IPS-18a (cell line): ENCODE results near the gene MYO5A.

Experiments used
- H3K27ac ChIP-seq: one replicate; pipeline ENCODE4 v1.5.1; 2013; ENCODE audit warnings: low read length
- H3K27me3 ChIP-seq: one replicate; pipeline ENCODE4 v1.6.1; 2013; ENCODE audit warnings: mild to moderate bottlenecking, low read length; ENCODE audit not compliant: control insufficient read depth, insufficient read depth
- H3K36me3 ChIP-seq: one replicate; pipeline ENCODE4 v1.6.1; 2013; ENCODE audit warnings: low read depth, low read length; ENCODE audit not compliant: control insufficient read depth
- H3K4me1 ChIP-seq: one replicate; pipeline ENCODE4 v1.6.1; 2013; ENCODE audit warnings: low read depth, low read length; ENCODE audit not compliant: control insufficient read depth
- H3K4me3 ChIP-seq: one replicate; pipeline ENCODE4 v1.5.1; 2013; ENCODE audit warnings: low read length
- H3K9ac ChIP-seq: one replicate; pipeline ENCODE4 v1.6.1; 2013; ENCODE audit warnings: mild to moderate bottlenecking, low read length, moderate library complexity
- H3K9me3 ChIP-seq: one replicate; pipeline ENCODE4 v1.6.1; 2013; ENCODE audit warnings: low read depth, low read length; ENCODE audit not compliant: control insufficient read depth

MYO5A gene

DNA sequence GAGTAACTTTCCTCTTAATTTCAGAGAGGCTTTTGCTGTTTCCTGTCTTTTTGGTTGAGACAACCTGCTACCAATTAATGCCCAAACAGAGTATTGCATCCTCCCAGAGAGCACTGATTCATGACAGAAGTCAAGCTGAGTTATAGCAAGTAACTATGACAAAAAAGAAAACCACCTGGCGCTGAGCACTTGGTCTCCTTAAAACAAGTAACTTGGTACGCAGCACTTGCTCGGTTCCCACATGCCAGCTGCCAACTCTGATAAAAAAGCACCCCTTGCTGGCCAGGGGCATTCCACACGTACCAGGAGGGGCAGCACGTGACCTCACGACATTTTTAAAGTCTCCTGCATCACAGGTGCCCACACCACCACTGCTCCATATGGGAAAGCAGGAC, 219.5 kb downstream of the MYO5A start:
- H3K9ac ChIP-seq, result no peak overlapping the region
- H3K9me3 ChIP-seq, result no peaks in the 10 kb centered on the region
- H3K27ac ChIP-seq, result no peak overlapping the region
- H3K36me3 ChIP-seq, result no peaks in the 10 kb centered on the region
- H3K27me3 ChIP-seq, result no peaks in the 10 kb centered on the region
- H3K4me3 ChIP-seq, result no peak overlapping the region
- H3K4me1 ChIP-seq, result no peaks in the 10 kb centered on the region

DNA sequence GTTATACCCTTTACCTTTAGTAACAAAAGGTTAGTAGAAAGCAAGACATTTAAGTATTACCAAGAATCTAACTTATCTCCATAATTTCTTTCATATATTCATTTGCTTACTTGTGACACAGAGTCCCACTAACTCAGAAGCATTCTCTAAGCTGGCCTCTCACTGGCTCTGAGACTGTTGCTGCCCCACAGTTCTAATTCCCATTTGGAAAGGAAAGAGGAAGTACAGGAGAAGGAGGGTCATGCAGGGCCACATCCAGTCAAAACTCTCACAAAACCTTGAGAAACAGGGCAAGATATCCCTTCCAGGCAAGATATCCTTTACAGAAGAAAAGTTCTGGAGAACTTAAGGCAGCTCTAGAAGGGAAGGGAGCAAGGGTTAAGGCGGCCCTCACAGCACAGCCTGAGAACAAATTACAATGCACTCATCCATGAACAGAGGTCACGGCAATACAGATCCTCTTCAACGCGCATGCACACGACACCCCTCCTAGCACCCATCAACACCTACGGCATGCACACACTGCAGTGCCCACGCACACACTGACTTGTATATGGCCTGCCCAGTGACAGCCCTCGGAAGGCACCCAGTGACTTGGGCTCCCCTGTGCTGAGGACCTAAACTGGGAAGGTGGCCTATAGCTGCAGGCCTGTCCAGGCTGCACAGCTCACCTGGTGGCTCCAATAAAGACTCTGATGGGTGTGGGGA, 220.1 kb downstream of the MYO5A start:
- Histone ChIP-seq H3K9me3 (no peaks in the 10 kb centered on the region), H3K27ac (no peak overlapping the region), H3K4me3 (no peak overlapping the region), H3K9ac (no peak overlapping the region), H3K27me3 (no peaks in the 10 kb centered on the region), H3K4me1 (no peaks in the 10 kb centered on the region), H3K36me3 (no peaks in the 10 kb centered on the region)

- Histone ChIP-seq H3K27me3 (no peaks in the 10 kb centered on the region), H3K36me3 (no peaks in the 10 kb centered on the region), H3K9me3 (no peaks in the 10 kb centered on the region), H3K9ac (no peak overlapping the region), H3K4me1 (no peaks in the 10 kb centered on the region), H3K27ac (no peak overlapping the region), H3K4me3 (no peak overlapping the region)
Measured at GRCh38 chr15:52307847-52308246, 220.8 kb downstream of the MYO5A start.

- no peaks in the 10 kb centered on the region for H3K4me1 ChIP-seq
- no peak overlapping the region for H3K9ac ChIP-seq
- no peaks in the 10 kb centered on the region for H3K9me3 ChIP-seq
- no peak overlapping the region for H3K27ac ChIP-seq
- no peaks in the 10 kb centered on the region for H3K27me3 ChIP-seq
- no peaks in the 10 kb centered on the region for H3K36me3 ChIP-seq
- H3K4me3 ChIP-seq, result no peak overlapping the region
Measured at GRCh38 chr15:52306270-52306669, 222.4 kb downstream of the MYO5A start.

DNA sequence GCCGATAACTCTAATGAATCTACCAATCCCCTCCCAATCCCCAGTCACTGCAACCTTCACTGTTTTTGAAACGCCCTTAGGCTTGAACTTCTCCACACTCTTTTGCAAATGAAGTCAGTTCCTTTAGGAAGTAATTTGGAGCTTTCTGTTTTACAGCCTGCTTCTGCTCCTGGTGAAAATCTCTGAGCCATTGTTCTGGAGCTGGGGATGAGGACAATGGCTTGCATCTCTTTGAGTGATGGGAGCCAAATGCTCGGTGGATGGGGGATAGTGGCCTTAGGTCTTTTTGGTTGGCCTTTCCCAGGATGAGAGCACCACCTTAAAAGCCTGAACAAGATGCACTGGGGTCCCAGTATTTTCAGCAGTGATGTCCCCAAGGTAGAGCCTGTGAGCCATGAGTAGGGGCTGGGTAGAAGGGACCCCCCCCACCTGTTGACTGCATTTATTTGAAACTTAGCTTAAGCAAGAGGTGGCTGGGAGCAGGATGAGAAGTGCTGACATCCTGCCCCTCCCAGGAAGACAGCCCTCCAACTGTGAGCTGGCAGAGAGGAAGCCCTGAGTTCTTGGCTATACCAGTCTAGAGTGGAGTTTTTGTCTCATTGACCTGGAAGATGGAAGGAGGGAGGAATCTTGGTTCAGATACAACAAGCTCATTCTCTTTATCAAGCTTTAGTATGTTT, 225.4 kb downstream of the MYO5A start:
- no peaks in the 10 kb centered on the region for H3K9me3 ChIP-seq
- H3K36me3 ChIP-seq, result no peaks in the 10 kb centered on the region
- no peaks in the 10 kb centered on the region for H3K4me1 ChIP-seq
- H3K27me3 ChIP-seq, result no peaks in the 10 kb centered on the region
- H3K4me3 ChIP-seq, result no peak overlapping the region
- H3K27ac ChIP-seq, result no peak overlapping the region
- no peak overlapping the region for H3K9ac ChIP-seq

- Histone ChIP-seq H3K9ac (no peak overlapping the region), H3K27me3 (no peaks in the 10 kb centered on the region)
Measured at GRCh38 chr15:52301265-52301847, 227.3 kb downstream of the MYO5A start.

GRCh38 chr15:52295421-52296001, 233.2 kb downstream of the MYO5A start, which contains the start of gene MYO5C:
Gene MYO5C, minus strand, starts transcription at chr15:52295804. Its CDS starts 168 bp downstream, at chr15:52295636.
- H3K9ac ChIP-seq, result peak within 1 kb of the TSS; percentile 61
- no peaks in the 10 kb centered on the region for H3K4me1 ChIP-seq
- no peaks in the 10 kb centered on the region for H3K9me3 ChIP-seq
- no peak within 1 kb of the TSS for H3K27ac ChIP-seq
- H3K4me3 ChIP-seq, result peak within 1 kb of the TSS; percentile 62
- peaks cover 8% of the 10 kb centered on the region for H3K36me3 ChIP-seq
- H3K27me3 ChIP-seq, result no peaks in the 10 kb centered on the region

More at GRCh38 chr15:52301265-52301847, 227.3 kb downstream of the MYO5A start:
- no peak overlapping the region for H3K27ac ChIP-seq
- H3K4me1 ChIP-seq, result no peaks in the 10 kb centered on the region
- H3K9me3 ChIP-seq, result no peaks in the 10 kb centered on the region
- H3K36me3 ChIP-seq, result no peaks in the 10 kb centered on the region
- no peak overlapping the region for H3K4me3 ChIP-seq

GRCh38 chr15:52294881-52295420, 233.7 kb downstream of the MYO5A start:
- H3K27me3 ChIP-seq, result no peaks in the 10 kb centered on the region

DNA sequence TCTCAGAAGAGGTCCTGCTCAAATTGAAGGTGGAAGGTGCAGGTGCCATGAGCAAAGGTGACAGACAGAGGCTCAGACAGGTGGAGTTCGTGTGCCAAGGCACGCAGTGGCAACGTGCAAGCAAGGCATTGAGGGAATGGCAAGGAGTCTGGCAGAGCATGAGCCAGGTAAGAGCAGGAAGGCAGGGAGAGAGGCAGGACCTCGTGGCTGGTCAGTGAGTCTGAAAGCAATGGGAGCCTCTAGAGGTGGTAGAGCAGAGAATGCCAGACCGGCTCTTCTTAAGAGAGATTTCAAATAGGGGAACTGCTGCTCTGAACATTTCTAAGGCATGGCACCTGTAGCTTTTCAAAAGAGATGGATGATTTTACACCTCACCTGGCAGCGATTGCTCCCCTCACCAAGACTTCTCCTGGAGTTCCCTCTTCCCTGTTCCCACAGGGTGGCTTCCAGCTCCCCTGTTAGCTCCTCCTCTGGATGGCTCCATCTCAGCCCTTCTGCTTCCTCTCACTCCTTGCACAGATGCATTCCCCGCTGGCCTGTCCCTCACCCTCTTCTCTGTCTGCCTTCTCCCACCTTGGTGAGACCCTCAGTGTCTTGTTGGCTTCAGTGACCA, 235.8 kb downstream of the MYO5A start:
- H3K4me1 ChIP-seq, result peaks cover 15% of the 10 kb centered on the region
- H3K27ac ChIP-seq, result no peak overlapping the region
- peaks cover 8% of the 10 kb centered on the region for H3K36me3 ChIP-seq
- no peak overlapping the region for H3K4me3 ChIP-seq
- no peaks in the 10 kb centered on the region for H3K9me3 ChIP-seq
- H3K9ac ChIP-seq, result no peak overlapping the region
- H3K27me3 ChIP-seq, result no peaks in the 10 kb centered on the region

More at GRCh38 chr15:52294881-52295420, 233.7 kb downstream of the MYO5A start:
- Histone ChIP-seq H3K27ac (no peak overlapping the region), H3K9ac (peak overlapping the region; percentile 61), H3K9me3 (no peaks in the 10 kb centered on the region), H3K4me1 (peaks cover 2% of the 10 kb centered on the region), H3K4me3 (peak overlapping the region; percentile 62), H3K36me3 (peaks cover 8% of the 10 kb centered on the region)

GRCh38 chr15:52291204-52291603, 237.5 kb downstream of the MYO5A start:
- Histone ChIP-seq H3K9ac (no peak overlapping the region), H3K4me1 (peaks cover 15% of the 10 kb centered on the region), H3K9me3 (no peaks in the 10 kb centered on the region), H3K36me3 (peaks cover 8% of the 10 kb centered on the region), H3K27ac (no peak overlapping the region), H3K27me3 (no peaks in the 10 kb centered on the region), H3K4me3 (no peak overlapping the region)

DNA sequence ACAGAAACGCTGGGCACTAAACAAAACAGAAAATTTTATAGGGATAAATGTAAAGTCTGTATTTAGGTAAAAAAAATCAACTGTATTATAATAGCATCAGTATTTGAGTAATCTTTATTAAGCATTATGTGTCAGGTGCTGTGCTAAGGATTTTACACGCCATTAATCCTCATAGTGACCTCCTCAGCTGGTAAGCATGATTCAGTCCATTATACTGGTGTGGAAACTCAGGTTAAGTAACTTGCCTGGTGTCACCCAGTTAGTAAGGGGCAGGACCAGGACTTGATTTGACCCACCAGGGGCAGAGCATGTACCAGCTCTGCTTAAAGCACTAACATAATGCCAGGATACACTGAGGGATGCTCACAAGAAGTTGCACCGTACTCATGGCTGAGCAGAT, 237.9 kb downstream of the MYO5A start:
- Histone ChIP-seq H3K9me3 (no peaks in the 10 kb centered on the region), H3K27ac (no peak overlapping the region), H3K36me3 (peaks cover 8% of the 10 kb centered on the region), H3K4me3 (no peak overlapping the region), H3K27me3 (no peaks in the 10 kb centered on the region), H3K9ac (no peak overlapping the region), H3K4me1 (peaks cover 15% of the 10 kb centered on the region)
